GM21515 (cell line): ENCODE results near the gene AP5S1.

Experiments used
- ATAC-seq: cut with Tn5 transposase; IDR thresholded peaks from one replicate; pipeline ENCODE4 v1.9.1; 2021; ENCODE audit not compliant: unreplicated experiment

Gene AP5S1, protein sequence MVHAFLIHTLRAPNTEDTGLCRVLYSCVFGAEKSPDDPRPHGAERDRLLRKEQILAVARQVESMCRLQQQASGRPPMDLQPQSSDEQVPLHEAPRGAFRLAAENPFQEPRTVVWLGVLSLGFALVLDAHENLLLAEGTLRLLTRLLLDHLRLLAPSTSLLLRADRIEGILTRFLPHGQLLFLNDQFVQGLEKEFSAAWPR

GRCh38 chr20:3820048-3820900 lies at the start of gene AP5S1:
Gene AP5S1, plus strand, starts transcription at chr20:3820547. Its CDS starts 1,571 bp downstream, at chr20:3822118.
- ATAC-seq = peak; percentile 81

- ATAC-seq = no peak
Measured at GRCh38 chr20:3771552-3772058, 48.7 kb upstream of the AP5S1 start.

GRCh38 chr20:3775457-3776108 lies 44.8 kb upstream of the AP5S1 start:
- no peak for ATAC-seq

DNA sequence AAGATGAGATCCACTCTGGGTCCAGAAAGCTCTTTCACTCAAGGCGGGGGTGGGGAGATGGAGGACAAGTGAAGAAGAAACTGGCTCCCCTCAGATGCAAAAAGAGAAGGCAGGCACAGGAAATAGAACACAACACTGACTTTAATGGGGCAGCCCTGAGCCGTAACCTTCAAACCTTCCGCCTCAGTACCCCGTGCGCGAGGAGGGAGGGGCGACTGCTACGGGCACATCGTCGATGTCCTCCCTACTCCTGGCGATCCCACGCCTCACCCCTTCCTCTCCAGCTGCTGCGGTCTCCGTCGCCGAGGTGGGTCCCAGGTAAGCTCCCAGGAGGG lies 43.0 kb upstream of the AP5S1 start:
- ATAC-seq = no peak

GRCh38 chr20:3777716-3778629 lies 42.4 kb upstream of the AP5S1 start:
- no peak for ATAC-seq

GRCh38 chr20:3778976-3779375 lies 41.4 kb upstream of the AP5S1 start:
- ATAC-seq = no peak

DNA sequence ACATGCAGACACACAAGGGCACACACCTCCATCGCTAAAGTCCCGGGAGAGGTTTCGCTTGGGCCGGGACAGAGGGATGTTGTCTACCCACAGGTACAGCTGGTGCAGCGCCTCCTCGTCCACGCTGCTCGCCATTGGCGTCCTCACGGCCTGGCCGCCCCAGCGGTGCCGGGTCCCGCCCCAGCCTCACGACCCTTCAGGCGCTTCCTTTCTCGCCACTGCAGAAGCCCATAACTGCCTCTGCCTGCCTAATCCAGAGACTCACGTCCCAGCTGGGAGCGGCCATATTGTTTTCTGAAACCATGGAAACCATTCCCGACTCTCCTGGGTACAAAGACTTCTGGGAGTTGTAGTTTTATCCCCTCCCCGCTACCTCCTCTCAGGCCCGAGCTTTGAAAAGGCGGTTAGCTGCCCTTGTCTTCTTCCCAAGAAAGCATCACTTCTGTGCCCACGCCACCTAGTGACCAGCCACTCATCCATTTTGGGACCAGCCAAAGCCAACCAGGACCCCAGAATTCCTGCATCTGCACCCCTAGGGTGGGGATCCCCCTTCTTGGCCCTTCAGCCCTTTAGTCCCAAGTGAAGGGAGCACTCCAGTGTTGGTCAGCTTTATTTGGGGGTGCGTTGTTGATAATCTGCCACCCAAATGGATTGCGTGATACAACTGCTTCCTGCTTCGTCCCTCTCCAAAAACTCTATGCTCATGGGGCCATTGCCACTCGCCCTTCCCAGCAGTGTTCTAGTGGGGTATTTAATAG lies 39.0 kb upstream of the AP5S1 start, which contains the start of gene SPEF1:
Gene SPEF1, minus strand, starts transcription at position 296 of the 758 bp plus-strand sequence. Its CDS starts 161 bp downstream, at position 135.
- peak; percentile 53 for ATAC-seq

DNA sequence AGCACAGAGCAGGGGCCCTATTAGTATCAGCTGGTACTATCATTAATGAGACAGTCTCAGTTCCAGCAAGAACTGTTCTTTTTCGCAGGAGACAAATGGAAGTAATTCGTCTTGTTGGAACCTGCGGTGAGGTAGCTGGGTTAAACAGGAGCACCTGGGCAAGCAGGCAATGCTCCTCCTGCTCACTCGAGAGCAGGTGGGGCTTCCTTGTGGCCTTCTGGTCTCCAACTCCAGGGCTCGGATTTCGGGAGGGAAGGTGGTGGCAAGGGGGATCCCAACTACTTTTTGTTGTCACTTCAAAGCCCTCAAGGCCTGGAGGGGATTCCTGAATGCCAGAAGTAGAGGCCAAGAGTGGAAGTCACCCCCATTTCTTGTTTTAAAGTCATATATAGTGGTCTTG lies 37.8 kb upstream of the AP5S1 start:
- no peak for ATAC-seq

DNA sequence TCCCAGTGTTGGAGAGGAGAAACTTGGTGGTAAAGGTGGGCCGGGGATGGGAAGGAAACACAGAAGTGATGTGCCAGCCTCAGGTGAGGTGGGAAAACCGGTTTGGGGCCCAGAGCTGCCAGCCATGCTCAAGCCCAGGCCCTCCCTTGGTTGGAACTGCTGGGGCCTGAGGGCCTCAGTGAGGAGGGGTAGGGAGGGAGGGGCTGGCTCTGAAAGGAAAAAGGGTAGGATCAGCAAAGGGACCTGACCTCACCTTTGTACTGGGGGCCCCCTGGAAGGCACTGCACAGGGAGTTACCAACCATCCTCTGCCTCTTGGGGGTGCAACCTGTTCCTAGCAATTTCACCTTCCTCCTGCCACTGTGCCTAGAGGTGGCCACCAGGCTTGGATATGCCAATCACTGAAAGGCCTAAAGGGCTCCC lies 37.3 kb upstream of the AP5S1 start:
- ATAC-seq = no peak

- ATAC-seq = no peak
Measured at GRCh38 chr20:3783511-3784195, 36.7 kb upstream of the AP5S1 start.

GRCh38 chr20:3784216-3784853 lies 36.0 kb upstream of the AP5S1 start:
- no peak for ATAC-seq

GRCh38 chr20:3784863-3785239 lies 35.5 kb upstream of the AP5S1 start:
- no peak for ATAC-seq

DNA sequence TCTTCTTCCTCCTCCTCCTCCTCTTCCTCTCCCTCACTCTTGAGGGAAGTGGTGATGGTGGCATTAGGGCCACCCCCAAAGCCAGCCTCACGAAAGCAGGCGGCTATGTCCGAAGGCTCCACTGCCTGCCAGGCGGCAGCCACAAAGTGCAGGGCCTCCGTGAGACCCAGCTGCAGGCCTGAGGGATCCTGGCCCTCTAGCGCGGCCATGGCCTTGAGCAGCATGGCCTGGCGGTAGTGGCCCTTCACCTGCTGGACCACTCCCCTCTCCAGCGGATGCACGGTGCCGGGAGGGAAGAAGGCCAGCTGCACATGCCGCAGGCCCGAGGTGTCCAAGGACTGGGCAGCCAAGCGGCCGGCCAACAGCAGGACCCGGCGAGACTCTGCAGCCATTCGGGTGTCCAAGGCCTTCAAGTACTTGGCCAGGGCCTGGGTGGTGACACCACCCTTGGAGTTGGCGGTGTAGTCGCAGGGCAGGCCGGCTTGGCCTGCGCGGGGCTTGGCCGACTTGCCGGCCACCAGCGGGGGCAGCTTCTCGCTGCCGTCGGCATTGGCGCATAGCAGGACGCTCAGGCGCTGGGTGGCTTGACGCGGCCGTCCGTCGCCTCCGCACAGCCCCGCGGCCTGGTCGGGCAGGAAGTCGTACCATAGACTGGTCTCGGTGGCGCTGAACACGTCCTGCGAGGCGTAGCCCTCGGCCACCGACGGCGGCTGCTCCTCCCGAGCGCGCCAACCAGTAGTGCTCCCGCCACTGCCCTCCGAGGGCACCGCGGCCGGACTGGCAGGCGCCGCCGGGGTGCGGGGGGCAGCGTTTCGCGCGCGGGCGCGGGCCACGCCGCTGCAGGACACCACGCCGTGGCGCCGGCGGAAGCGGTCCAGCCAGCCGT lies 34.9 kb upstream of the AP5S1 start:
- no peak for ATAC-seq

DNA sequence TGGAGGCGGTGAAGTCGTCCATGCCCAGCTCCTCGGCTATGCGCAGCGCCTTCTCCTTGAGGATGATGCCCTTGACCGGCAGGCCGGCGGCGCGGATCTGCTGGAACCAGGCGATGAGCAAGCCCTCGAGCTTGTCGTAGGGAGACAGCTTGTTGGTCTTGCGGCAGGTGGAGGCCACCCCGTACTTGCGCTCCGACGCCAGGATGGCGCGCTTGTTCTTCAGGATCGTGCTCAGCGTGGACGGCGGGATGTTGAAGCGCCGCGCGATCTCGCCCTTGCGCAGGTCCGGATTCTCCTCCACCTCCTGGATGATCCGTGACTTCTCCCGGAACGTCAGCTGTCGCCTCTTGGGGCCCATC lies 34.2 kb upstream of the AP5S1 start:
- ATAC-seq = peak; percentile 18

DNA sequence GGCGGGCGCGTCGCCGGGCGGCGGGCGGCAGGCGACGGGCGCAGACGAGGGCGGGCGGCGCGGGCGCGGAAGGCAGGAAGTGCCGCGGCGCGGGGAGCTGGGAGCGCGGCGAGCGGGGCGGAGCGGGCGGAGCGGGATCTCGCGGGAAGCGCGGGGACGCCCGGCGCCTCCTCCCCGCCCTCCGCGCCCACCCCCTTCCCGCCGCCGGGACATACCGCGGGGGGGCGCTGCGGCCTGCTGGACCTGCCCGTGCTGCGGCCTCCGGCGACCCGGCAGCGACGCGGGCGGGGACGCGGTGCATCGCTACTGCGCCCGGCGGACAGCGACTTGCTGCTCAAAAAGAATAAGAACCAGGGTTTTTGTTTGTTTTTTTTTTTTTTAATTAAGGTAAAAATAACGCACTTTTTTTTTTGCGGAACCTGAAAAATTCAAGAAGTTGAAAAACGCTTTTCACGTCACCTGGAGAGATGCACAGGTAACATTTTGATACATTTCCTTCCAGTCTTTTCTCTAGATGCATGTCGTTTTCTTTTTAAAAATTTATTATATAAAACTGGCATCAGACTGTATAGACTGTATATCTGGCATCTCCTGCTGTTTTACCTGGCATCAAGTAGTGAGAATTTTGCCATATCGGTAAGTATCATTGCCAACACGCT lies 33.6 kb upstream of the AP5S1 start, which contains the start of gene CENPB:
Gene CENPB, minus strand, starts transcription at position 76 of the 659 bp plus-strand sequence. CDS start 257 bp downstream, outside the sequence.
- ATAC-seq = peak; percentile 71

DNA sequence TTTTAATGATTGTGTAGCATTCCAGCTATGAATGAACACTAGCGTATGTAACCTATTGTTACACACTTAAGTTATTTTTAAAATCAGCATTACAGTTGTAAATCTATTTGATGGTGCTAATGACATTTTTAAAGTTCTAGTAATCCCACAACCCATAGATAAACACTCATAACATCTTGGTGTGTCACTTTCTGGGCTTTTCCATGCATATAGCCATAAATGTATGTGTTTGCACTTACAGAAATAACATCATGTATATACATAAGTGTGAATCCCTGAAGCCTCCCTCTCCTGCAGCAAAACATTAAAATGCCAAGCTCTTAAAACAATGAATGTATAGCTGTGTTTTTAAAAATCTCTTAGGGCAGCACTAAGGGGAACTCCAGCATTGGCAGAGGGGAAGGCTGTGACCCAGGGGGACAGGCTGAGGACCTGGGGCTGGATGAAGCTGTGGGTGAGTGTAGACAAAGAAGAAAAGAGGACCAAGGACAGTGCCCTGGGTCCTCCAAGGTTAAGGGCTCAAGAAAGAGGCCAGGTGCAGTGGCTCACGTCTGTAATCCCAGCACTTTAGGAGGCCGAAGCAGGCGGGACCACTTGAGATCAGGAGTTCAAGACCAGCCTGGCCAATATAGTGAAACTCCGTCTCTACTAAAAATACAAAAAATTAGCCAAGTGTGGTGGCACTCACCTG lies 32.9 kb upstream of the AP5S1 start:
- ATAC-seq = no peak

DNA sequence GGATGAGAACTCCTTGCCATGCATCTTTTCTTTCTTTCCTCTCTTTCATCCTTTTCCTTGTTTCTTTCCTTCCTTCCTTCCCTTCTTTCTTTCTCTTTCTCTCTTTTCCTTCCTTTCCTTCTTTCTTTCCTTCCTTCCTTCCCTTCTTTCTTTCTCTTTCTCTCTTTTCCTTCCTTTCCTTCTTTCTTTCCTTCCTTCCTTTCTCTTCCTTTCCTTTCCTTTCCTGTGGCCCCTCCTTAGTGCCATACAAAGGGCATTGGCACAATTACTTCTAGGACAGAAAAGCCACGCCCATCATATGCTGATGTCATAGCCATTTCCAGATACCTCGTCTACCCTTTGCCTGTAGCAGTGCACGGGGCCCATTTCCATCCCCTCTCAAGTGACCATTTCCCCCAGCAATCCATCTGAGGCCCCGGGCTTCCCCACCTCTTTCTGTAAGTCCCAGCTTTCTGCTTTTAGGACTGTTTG lies 31.6 kb upstream of the AP5S1 start:
- ATAC-seq = no peak
